CD4-positive, alpha-beta T cell treated with Interleukin-15 for 4 hours (primary cell): ENCODE data around the gene FER.
"Not testable (repeated sequence)": the region's sequence is repeated elsewhere in the genome, so short reads cannot be mapped to it uniquely, and the experiment has no call there.

Experiments used
- DNase-seq: peaks from one replicate; pipeline ENCODE4 v3.0.0-alpha.2; 2020; ENCODE audit warnings: low spot score

Gene FER

DNA sequence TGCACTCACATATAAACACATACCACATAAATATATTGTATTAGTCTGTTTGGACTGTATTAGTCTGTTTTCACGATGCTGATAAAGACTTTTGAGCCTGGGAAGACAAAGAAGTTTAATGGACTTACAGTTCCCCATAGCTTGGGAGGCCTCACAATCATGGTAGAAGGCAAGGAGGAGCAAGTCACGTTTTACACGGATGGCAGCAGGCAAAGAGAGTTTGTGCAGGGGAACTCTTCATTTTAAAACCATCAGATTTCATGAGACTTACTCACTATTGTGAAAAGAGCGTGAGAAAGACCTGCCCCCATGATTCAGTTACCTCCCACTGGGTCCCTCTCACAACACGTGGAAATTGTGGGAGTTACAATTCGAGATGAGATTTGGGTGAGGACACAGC lies 133.4 kb downstream of the FER start:
- no peak for DNase-seq

DNA sequence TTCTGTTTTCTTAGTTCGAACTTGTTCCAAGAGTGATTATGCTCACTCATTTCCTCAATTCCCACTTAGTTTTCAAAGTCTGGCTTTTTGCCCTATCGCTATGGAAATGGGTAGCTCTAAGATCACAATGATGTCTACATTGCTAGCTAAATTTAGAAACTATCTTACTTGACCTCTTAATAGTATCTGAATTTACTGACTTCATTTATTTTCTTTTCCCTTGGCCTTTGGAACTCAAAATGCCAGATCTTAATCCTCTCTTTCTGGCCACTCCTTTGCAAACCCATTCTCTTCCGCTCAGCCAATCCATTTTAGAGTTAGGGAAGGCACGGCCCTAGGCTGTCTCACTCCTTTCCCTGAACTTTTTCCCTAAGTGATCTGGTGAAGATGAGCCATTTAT lies 137.0 kb downstream of the FER start:
- DNase-seq = no peak

DNA sequence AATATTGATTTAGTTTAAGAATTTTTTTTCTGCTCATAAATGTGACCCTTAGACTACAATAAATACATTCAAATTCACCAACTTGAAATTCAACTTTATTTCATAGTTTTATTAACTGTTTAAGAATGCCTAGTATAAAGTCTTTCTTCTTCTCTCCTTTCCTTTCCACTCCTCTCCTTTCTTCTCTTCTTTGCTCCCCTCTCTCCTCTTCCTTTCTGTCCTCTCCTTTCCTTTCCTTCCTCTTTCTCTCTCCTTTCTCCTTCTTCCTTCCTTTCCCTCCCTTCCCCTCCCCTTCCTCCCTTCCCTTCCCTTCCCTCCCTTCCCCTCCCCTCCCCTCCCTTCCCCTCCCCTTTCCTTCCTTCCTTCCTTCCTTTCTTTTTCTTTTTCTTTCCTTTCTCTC lies 150.6 kb downstream of the FER start:
- DNase-seq = no peak

DNA sequence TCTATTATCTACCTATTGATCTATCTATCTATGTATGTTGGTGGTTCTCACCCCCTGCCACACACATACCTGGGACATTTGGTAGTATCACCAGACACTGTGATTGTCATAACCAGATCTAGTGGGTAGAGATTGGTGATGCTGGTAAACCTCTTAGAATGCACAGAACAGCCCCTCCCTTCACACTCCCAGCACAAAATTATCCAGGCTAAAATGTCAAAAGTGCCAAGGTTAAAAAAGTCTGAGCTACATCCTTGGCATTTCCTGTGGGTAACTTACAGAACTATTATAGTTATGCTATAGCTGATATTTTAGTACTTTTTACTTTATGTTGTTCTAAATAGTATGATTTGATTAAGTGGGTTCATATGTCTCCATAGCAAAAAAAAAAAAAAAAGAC lies 151.0 kb downstream of the FER start:
- no peak for DNase-seq

DNA sequence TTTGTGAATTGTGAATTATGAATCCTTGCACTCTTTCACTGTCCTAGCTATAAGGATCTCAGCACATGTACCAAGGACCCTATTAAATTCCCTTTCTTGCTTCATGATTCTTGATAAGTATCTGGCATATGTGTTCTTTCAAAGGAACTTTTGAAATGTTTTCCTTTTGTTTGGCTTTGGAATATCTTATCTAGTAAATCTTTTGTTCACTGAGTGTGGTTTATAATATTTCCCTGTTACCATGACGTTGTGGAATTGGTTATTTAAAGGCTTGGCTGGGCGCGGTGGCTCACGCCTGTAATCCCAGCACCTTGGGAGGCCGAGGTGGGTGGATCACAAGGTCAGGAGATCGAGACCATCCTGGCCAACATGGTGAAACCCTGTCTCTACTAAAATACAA lies 151.5 kb downstream of the FER start:
- not testable (repeated sequence) for DNase-seq

DNA sequence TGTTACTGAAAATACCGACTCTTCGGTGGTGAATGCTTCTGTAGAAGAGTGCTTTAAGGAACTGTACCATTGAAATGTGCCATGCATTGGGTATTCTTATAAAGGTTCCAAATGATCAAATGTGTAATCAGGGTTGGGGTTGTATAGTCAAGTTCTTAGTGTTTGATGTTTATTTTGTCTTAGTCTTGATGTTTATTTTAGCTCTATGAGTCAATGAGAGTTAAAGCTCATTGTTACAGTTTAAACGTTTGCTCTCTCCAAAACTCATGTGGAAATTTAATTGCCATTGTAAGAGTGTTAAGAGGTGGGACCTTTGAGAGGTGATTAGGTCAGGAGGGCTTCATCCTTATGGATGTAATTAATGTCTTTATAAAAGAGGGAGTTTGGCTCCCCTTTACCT lies 153.0 kb downstream of the FER start:
- no peak for DNase-seq

DNA sequence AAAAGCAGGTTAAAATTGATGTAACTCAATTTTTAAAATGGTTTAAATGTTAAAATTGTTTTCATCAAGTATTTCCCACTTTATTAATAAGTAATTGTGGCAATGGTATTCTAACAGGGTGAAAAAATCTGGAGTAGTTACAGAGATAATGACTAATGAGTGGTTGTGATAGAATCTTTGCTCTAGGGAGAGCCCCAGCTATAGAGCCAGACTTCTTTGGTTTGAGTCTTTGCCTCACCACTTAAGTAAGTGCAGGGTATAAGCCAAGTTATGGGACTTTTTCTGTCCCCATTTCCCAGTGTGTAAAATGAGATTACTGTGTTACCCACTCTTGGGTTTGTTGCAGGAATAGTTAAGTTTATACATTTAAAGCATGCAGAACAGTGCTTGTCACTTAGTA lies 158.1 kb downstream of the FER start:
- DNase-seq = no peak

DNA sequence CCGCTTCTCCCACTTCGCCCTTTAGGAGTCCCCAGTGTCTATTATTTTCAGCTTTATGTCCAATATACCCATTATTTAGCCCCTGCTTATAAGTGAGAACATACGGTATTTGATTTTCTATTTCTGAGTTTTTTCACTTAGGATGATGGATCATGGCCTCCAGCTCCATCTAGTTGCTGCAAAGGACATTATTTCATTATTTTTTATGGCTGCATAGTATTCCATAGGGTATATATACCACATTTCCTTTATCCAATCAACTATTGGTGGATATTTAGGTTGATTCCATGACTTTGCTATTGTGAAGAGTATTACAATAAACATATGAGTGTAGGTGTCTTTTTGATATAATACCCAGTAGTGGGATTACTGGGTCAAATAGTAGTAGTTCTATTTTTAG lies 162.9 kb downstream of the FER start:
- DNase-seq = no peak

DNA sequence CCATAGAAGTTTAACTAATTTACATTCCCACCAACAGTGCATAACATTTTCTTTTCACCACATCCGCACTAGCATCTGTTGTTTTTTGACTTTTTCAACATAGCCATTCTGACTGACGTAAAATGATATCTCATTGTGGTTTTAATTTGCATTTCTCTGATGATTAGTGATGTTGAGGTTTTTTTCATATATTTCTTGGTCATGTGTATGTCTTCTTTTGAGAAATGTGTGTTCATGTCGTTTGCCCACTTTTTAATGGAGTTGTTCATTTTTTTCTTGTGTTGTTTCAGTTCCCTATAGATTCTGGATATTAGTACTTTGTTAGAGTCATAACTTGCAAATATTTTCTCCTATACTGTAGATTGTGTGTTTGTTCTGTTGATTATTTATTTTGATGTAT lies 163.4 kb downstream of the FER start:
- DNase-seq = no peak

DNA sequence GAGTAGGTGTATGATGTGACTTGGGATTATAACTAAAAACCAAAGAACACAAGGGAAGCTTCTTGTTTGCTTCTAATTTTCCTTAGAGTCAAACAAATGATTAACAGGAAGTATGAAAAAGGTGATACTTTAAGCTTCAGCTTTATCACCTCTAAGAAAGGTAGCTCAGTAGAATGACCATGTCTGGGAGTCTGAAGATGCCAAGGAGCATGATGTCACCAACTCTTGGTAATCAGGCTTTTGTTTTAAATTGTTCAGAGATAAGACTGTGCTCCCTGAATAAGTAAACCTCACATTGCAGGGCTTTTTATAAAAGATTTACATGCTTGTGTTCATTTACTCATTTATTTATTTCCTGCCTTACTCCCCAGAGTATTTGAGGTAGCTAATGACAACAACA lies 169.9 kb downstream of the FER start:
- DNase-seq = no peak

DNA sequence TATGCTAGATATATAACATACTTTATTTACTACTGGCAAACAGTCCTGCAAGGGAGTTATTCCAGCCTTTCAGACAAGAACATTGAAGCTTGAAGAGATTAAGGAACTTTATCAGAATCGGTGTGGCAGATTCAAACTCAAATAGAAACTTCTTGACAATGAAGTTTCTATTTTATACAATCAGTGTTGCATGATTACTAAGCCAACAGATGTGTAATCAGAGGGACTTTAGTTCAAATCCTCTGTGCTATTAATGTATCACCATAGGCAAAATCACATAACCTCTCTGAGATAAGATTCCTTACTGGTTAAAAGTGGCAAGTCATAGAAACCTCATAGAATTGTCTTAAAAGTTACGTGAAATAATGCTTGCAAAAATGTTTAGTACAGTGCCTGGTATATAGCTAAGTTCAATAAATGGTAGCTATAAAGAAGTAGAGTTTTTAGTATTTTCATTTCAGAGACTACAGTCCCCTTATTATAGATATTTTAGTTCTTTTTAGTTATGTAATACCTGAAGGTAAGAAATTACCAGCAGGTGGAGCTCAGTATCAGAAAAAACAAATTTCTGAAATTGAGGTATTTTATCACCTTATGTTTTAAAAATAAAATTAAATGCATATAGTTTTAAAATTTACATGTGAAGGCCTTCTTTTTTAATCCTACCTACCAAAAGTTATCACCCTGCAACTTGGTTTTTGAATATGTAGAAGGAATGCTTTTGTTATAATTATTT lies 172.1 kb downstream of the FER start:
- DNase-seq = no peak

DNA sequence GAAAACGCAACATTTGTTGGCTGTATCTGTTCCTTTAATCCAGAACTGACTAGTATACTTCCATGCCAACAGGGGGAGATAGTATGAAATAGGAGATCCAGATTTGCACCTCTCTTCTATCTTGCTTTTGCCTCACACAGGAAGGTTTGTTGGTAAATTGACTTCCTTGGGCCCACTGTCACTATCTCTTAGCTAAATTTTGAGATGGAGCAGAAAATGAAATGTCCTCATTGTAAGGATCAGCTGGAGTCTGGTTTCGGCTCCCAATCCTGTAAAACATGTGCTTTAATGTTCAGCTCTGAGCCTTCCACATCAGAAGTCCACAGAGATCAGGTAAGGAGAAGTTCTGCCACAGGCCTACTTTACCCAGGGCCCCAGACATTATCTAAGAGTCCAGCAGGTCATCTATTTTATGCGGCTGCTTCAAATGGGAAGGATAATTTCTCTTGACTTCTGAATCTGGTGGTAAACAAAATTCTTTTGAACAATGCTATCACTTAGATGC lies 176.8 kb downstream of the FER start:
- no peak for DNase-seq

DNA sequence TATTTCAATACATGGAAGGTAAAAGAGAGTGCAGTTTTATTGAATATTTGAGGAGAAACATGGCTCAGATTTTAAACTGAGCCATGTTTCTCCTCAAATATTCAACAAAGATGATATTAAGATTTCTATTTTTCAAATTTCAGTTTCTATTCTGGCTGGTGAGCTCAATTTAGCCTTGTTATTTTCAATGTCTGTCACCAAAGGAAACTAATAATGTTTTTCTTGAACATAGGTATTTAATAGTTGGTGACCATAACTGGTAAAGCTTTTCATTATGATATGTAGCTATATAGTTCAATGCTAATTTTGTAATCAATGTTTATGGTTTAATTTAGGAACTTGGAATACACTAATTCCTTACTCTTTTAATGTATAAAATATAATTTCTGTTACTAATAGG lies 177.4 kb downstream of the FER start:
- no peak for DNase-seq

DNA sequence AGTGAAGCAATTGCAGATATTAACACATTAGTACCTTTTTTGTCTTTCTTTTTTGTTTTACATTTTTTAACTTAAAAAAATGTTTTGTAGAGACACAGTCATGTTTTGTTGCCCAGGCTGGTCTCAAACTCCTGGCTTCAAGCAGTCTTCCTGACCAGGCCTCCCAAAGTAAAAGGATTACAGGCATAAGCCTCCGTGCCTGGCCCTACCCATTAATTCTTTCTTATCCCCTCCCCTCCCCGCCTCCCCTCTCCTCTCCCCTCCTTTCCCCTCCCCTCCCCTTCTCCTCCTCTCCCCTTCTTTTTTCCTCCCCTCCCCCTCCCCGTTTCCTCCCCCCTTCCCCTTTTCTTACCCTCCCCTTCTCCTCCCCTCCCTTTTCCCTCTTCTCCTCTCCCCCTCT lies 182.4 kb downstream of the FER start:
- DNase-seq = no peak

DNA sequence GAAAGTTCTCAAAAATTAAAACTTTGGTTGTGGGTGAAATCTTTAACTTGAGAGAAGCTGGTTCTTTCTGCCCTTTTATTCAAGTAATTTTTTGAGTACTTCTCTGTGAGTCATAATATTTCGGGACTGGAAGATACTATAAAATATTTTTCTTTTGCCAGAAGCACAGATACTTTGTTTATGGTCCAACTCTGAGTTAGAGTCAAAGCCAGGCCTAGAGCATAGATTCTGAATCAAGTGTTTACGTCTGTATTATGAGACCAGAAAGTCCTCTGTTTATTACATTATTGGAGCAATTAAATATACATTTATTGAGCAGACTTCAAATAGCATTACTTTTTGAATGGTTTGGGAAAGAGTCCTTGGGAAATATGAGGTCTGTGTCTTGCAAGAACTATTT lies 187.9 kb downstream of the FER start:
- no peak for DNase-seq

DNA sequence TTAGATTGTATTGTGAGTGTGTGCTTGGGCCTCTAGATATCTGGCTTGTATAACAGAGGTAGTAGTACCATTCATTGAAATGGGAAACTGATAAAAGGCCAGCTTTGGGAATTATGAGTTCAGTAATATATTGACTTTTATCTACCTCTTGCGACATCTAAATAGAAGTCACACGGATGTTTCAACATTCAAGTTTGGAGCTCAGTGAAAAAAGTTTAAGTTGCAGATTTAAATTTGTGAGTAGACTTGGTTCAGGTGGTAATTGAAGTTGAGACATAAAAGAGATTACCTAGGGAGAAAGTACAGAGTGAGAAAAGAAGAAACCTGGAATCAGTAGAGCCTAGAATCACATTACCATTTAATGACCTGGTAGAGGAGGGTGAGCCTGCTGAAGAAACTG lies 189.5 kb downstream of the FER start:
- no peak for DNase-seq

DNA sequence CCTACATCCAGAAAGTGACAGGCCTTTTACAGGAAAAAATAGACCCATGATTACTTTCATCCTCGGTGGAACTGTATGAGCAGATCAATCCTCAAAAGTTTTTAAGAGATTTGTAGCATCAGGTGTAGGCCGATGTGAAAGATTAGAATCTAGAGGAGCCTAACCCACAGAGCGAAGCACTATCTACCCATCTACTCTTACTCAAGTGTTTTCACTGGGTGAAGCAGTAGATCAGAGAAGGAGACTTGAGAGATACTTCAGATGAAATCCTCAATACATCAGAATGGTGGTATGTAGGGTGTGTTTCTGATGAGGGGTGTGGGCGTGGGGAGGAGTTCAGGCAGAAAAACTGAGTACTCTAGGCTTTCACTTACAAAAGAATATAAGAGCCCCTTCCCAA lies 192.8 kb downstream of the FER start:
- no peak for DNase-seq

DNA sequence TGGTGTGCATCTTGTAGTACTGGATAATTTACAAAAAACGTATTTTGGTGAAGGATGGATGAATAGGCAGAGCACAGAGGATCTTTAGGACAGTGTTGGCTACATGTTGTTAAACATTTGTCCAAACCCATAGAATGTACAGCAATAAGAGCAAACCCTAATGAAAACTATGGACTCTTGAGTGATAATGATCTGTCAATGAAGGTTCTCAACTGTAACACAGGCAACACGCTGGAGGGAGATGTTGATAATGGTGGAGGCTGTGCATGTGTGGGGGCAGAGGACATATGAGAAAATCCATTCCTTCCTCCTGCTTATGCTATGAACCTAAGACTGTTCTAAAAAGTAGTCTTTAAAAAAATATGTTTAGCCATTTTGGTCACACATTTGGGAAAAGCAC lies 194.0 kb downstream of the FER start:
- no peak for DNase-seq

DNA sequence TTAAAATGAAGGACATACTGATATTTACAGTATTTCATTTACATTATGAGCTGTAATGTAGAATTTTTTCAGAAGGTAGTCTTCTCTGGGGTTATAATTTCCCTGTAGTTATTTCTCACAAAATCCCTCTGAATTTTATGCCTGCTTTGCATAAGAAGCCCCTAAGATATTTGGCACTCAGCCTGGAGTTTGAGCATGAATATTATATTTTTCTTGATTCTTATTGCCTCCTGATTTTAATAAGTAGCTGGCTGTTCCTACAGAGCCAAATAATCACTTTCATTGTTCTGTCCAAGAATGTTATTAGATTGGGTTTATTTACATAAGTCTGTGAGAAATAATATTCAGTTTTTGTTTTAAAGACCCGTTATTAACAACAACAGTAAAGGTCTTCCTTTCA lies 195.0 kb downstream of the FER start:
- DNase-seq = no peak

DNA sequence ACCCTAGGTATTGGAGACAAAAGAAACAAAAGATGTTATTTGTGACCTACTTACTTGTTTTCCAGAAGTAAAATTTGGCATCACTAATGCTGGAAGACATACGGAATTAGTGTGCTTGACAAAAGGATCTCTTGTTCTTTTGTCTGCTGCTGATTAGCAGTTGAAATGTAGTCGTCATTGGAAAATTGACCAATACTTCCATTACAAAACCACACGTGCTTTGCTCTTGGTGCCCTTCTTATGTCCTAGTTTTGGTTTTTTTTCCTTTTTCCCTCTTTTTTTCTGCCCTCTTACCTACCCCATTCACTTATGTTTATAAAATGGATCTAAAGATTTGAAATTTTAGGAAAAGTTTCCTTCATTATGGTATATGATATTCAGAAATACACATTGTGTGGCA lies 197.4 kb downstream of the FER start:
- DNase-seq = no peak

DNA sequence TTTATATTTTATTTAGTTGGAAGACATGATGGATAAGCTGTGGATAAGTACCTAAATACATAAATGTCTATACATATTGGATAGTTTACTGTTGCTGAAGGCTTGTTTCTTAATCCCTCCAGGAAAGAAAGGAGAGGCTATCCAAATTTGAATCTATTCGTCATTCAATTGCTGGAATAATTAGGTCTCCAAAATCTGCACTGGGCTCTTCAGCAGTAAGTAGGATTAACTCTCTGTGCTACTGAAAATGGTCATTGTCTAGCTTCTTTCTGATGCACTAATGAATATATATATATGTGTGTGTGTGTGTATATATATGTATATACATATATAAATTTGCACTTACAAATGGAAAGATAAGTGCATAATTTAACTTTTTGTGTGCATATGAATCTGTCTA lies 198.3 kb downstream of the FER start:
- no peak for DNase-seq

DNA sequence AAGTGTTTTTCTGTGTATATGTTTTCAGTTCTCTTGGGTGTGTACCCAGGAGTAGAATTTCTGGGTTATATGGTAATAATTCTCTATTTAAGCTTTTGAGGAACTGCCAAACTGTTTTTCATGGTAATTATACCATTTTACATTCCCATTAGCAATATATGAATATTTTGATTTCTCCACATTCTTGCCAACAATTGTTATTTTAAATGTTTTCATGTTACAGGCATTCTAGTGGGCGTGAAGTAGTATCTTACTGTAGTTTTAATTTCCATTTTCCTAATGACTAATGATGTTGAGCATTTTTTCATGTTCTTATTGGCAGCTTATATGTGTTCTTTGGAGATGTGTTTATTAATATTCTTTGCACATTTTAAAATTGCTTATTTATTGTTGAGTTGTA lies 199.5 kb downstream of the FER start:
- DNase-seq = no peak

DNA sequence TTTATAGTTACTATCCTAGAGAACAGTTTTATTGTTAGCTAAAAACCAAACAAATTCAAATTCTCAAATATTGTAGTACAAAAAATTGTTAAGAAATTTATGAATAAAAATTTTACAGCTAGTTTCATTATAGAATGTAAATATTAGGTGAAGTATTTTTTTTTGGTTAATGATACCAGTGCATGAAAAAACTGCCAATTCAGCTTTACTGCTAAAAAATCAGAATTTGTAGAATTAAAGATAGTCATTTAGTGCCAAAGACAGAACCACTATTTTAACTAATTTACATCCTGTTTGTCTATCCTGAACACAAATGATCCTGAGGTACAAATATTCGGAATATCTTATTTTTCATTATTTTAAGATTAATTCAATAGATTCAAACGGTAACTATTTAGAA lies 202.6 kb downstream of the FER start:
- no peak for DNase-seq

DNA sequence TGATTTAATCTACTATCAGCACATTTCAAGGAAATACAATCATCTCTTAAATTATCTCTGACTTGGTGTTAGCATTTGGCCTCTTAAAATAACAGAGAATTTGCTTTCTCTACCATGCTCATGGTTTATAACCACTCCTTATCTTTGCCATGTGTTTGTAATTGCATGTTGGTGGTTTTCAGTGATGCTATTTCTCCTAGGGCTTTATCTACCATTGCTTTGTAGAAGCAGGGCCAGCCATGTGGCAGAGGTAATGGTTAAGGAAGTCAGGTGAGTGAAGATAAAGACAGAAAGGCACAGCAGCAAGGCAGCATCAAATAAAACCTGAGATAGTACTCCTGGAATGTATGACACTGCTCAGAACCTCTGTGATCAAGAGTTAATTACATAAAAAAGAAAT lies 206.2 kb downstream of the FER start:
- no peak for DNase-seq

DNA sequence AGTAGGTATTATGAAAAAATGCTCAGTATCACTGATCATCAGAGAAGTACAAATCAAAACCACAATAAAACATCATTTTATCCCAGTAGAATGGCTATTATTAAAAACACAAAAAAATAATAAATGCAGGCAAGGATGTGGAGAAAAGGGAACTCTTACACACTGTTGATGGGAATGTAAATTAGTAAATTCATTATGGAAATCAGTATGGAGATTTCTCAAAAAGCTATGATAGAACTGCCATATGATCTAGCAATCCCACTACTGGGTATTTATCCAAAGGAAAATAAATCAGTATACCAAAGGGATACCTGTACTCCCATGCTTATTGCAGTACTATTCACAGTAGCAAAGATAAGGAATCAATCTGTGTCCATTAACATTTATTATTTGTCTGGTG lies 209.6 kb downstream of the FER start:
- no peak for DNase-seq
